Astrocyte of the spinal cord (primary cell): ENCODE data around the gene HUNK.

Experiments used
- DNase-seq: peaks from one replicate; pipeline ENCODE4 v3.0.0; 2011; ENCODE audit warnings: low read depth, low spot score
- H3K4me3 ChIP-seq: 2 replicates; pipeline ENCODE4 v1.5.1; 2011; ENCODE audit warnings: low read depth, mild to moderate bottlenecking, low read length, moderate library complexity
- CTCF ChIP-seq: IDR thresholded peaks from 2 replicates; pipeline ENCODE4 v1.5.1; 2012; ENCODE audit warnings: low read depth, mild to moderate bottlenecking, low read length, inconsistent platforms
- in situ Hi-C: cut with HindIII; loops from 2 replicates; pipeline ENCODE4 v1.10.0; 2017; ENCODE audit warnings: low sequenced_read_pairs

Gene HUNK

GRCh38 chr21:31931644-31932469, 59.0 kb downstream of the HUNK start:
- TF ChIP-seq CTCF = no peak
- no peak overlapping the region for H3K4me3 ChIP-seq
- in situ Hi-C loops = no loop called here
- no peak for DNase-seq

GRCh38 chr21:31932470-31932764, 59.6 kb downstream of the HUNK start:
- no peak for DNase-seq
- H3K4me3 ChIP-seq = no peak overlapping the region
- no peak for TF ChIP-seq CTCF
- in situ Hi-C loops = no loop called here

GRCh38 chr21:31937303-31937702, 64.5 kb downstream of the HUNK start:
- TF ChIP-seq CTCF = no peak
- in situ Hi-C loops = no loop called here
- DNase-seq = no peak
- H3K4me3 ChIP-seq = no peak overlapping the region

- TF ChIP-seq CTCF = no peak
- DNase-seq = no peak
- H3K4me3 ChIP-seq = no peak overlapping the region
- in situ Hi-C loops = no loop called here
Measured at GRCh38 chr21:31938330-31939301, 65.8 kb downstream of the HUNK start.

GRCh38 chr21:31941694-31942093, 68.9 kb downstream of the HUNK start:
- no peak overlapping the region for H3K4me3 ChIP-seq
- no peak for TF ChIP-seq CTCF
- in situ Hi-C loops = no loop called here
- no peak for DNase-seq

- no peak for DNase-seq
- in situ Hi-C loops = no loop called here
- no peak for TF ChIP-seq CTCF
- H3K4me3 ChIP-seq = no peak overlapping the region
Measured at GRCh38 chr21:31943561-31943960, 70.7 kb downstream of the HUNK start.
